ENCODE results near the gene DENND2D.

Gene DENND2D

DNA sequence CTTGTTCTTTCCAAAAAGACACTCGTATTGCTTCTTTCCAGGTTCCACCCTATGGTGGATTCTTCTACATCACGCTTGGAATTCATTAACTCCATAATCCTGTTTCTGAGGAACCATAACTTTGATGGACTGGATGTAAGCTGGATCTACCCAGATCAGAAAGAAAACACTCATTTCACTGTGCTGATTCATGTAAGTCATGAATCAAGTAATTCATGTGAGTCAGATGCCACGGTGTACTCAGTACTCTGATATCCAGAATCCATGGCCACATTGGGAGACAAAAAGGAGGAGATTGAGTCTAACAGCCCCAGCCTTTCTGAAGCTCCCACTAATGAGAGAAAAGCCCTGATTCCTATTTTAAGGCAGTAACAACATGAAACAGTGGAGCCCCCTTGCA lies 34.4 kb upstream of the DENND2D start:
- POLR2A ChIA-PET = no interaction called here
- no peaks in the 10 kb centered on the region for H3K4me1 ChIP-seq (ENCODE audit: control insufficient read depth, insufficient read depth, low read length)
- H3K27ac ChIP-seq (ENCODE audit: extremely low read depth, low read depth, low read length) = no peak overlapping the region
- CTCF ChIA-PET = interaction anchor here (0.9 kb wide), 1 partner anchor 165 kb away, joined by 3 read pairs; no protein-coding TSS in a partner anchor
- no peak overlapping the region for H3K4me3 ChIP-seq (ENCODE audit: low read depth, low read length)
- TF ChIP-seq ZNF830 (tag by site-specific recombination; IDR thresholded peaks at IDR 0.05; ENCODE audit: low read depth) (no peak), ZNF37A (tag by site-specific recombination; IDR thresholded peaks at IDR 0.05) (no peak), ZBTB8A (tag by site-specific recombination; IDR thresholded peaks at IDR 0.05) (no peak), KLF10 (tag by site-specific recombination; IDR thresholded peaks at IDR 0.05) (no peak), MYNN (tag by site-specific recombination; IDR thresholded peaks at IDR 0.05; ENCODE audit: borderline replicate concordance) (no peak), ZNF555 (tag by site-specific recombination; conservative IDR thresholded peaks at IDR 0.05) (no peak), ZNF791 (tag by site-specific recombination; IDR thresholded peaks at IDR 0.05) (no peak), ZNF138 (tag by site-specific recombination; IDR thresholded peaks at IDR 0.05; ENCODE audit: borderline replicate concordance) (no peak), OVOL3 (tag by site-specific recombination; IDR thresholded peaks at IDR 0.05) (no peak), ZBTB7A (tag by site-specific recombination; IDR thresholded peaks at IDR 0.05; ENCODE audit: low read depth) (no peak), ZNF626 (tag by site-specific recombination; IDR thresholded peaks at IDR 0.05) (no peak), GLI4 (tag by site-specific recombination; IDR thresholded peaks at IDR 0.05) (no peak)
- TF ChIP-seq, protein P1, sequence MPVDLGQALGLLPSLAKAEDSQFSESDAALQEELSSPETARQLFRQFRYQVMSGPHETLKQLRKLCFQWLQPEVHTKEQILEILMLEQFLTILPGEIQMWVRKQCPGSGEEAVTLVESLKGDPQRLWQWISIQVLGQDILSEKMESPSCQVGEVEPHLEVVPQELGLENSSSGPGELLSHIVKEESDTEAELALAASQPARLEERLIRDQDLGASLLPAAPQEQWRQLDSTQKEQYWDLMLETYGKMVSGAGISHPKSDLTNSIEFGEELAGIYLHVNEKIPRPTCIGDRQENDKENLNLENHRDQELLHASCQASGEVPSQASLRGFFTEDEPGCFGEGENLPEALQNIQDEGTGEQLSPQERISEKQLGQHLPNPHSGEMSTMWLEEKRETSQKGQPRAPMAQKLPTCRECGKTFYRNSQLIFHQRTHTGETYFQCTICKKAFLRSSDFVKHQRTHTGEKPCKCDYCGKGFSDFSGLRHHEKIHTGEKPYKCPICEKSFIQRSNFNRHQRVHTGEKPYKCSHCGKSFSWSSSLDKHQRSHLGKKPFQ (tag by site-specific recombination; IDR thresholded peaks at IDR 0.05) = no peak
- TF ChIP-seq, protein P2, sequence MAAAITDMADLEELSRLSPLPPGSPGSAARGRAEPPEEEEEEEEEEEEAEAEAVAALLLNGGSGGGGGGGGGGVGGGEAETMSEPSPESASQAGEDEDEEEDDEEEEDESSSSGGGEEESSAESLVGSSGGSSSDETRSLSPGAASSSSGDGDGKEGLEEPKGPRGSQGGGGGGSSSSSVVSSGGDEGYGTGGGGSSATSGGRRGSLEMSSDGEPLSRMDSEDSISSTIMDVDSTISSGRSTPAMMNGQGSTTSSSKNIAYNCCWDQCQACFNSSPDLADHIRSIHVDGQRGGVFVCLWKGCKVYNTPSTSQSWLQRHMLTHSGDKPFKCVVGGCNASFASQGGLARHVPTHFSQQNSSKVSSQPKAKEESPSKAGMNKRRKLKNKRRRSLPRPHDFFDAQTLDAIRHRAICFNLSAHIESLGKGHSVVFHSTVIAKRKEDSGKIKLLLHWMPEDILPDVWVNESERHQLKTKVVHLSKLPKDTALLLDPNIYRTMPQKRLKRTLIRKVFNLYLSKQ (tag by site-specific recombination; IDR thresholded peaks at IDR 0.05; ENCODE audit: borderline replicate concordance) = no peak
- TF ChIP-seq, protein P3, sequence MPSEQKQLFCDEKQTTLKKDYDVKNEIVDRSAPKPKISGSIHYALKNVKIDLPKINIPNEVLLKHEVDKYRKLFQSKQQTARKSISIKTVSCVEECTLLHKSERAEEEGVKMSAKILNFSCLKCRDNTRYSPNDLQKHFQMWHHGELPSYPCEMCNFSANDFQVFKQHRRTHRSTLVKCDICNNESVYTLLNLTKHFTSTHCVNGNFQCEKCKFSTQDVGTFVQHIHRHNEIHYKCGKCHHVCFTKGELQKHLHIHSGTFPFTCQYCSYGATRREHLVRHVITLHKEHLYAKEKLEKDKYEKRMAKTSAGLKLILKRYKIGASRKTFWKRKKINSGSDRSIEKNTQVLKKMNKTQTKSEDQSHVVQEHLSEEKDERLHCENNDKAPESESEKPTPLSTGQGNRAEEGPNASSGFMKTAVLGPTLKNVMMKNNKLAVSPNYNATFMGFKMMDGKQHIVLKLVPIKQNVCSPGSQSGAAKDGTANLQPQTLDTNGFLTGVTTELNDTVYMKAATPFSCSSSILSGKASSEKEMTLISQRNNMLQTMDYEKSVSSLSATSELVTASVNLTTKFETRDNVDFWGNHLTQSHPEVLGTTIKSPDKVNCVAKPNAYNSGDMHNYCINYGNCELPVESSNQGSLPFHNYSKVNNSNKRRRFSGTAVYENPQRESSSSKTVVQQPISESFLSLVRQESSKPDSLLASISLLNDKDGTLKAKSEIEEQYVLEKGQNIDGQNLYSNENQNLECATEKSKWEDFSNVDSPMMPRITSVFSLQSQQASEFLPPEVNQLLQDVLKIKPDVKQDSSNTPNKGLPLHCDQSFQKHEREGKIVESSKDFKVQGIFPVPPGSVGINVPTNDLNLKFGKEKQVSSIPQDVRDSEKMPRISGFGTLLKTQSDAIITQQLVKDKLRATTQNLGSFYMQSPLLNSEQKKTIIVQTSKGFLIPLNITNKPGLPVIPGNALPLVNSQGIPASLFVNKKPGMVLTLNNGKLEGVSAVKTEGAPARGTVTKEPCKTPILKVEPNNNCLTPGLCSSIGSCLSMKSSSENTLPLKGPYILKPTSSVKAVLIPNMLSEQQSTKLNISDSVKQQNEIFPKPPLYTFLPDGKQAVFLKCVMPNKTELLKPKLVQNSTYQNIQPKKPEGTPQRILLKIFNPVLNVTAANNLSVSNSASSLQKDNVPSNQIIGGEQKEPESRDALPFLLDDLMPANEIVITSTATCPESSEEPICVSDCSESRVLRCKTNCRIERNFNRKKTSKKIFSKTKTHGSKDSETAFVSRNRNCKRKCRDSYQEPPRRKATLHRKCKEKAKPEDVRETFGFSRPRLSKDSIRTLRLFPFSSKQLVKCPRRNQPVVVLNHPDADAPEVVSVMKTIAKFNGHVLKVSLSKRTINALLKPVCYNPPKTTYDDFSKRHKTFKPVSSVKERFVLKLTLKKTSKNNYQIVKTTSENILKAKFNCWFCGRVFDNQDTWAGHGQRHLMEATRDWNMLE (tag by site-specific recombination; conservative IDR thresholded peaks at IDR 0.05; ENCODE audit: low read depth) = no peak
- TF ChIP-seq, protein P4, sequence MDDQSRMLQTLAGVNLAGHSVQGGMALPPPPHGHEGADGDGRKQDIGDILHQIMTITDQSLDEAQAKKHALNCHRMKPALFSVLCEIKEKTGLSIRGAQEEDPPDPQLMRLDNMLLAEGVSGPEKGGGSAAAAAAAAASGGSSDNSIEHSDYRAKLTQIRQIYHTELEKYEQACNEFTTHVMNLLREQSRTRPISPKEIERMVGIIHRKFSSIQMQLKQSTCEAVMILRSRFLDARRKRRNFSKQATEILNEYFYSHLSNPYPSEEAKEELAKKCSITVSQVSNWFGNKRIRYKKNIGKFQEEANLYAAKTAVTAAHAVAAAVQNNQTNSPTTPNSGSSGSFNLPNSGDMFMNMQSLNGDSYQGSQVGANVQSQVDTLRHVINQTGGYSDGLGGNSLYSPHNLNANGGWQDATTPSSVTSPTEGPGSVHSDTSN (CRISPR knock-in tag; IDR thresholded peaks at IDR 0.05) = no peak
- TF ChIP-seq, protein P5, sequence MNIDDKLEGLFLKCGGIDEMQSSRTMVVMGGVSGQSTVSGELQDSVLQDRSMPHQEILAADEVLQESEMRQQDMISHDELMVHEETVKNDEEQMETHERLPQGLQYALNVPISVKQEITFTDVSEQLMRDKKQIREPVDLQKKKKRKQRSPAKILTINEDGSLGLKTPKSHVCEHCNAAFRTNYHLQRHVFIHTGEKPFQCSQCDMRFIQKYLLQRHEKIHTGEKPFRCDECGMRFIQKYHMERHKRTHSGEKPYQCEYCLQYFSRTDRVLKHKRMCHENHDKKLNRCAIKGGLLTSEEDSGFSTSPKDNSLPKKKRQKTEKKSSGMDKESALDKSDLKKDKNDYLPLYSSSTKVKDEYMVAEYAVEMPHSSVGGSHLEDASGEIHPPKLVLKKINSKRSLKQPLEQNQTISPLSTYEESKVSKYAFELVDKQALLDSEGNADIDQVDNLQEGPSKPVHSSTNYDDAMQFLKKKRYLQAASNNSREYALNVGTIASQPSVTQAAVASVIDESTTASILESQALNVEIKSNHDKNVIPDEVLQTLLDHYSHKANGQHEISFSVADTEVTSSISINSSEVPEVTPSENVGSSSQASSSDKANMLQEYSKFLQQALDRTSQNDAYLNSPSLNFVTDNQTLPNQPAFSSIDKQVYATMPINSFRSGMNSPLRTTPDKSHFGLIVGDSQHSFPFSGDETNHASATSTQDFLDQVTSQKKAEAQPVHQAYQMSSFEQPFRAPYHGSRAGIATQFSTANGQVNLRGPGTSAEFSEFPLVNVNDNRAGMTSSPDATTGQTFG (tag by site-specific recombination; IDR thresholded peaks at IDR 0.05; ENCODE audit: borderline replicate concordance) = no peak
- TF ChIP-seq, protein P6, sequence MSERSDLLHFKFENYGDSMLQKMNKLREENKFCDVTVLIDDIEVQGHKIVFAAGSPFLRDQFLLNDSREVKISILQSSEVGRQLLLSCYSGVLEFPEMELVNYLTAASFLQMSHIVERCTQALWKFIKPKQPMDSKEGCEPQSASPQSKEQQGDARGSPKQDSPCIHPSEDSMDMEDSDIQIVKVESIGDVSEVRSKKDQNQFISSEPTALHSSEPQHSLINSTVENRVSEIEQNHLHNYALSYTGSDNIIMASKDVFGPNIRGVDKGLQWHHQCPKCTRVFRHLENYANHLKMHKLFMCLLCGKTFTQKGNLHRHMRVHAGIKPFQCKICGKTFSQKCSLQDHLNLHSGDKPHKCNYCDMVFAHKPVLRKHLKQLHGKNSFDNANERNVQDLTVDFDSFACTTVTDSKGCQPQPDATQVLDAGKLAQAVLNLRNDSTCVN (tag by site-specific recombination; optimal IDR thresholded peaks at IDR 0.05) = no peak
- no peaks in the 10 kb centered on the region for H3K9me3 ChIP-seq (ENCODE audit: control insufficient read depth, insufficient read depth, low read depth, low read length)
- no peaks in the 10 kb centered on the region for H3K36me3 ChIP-seq (ENCODE audit: control insufficient read depth in 2 of 2, insufficient read depth in 1 of 2, low read length in 2 of 2)
